Right atrium auricular region (tissue), 2 donors: Measurements from ENCODE around the gene CNDP2. TPM values are rescaled to one million over a fixed set of nuclear protein-coding genes. Genes with fewer than 3 reads are reported as not detected.

ENCODE experiments used
- DNase-seq: peaks from one replicate; pipeline ENCODE4 v3.0.0-alpha.2; 2019; ENCODE audit warnings: low spot score
- H3K27ac ChIP-seq, 2 donors: fragments of 200-600 bp; sonication (generic); 1 replicate in 1 of 2; 2 replicates in 1 of 2; pipeline ENCODE4 v1.5.1; 2016 to 2019
- H3K27me3 ChIP-seq, 2 donors: fragments of 200-600 bp; sonication (generic); one replicate each; pipeline versions ENCODE4 v1.5.1 to v1.6.0; 2017 to 2019
- H3K36me3 ChIP-seq: fragments of 200-600 bp; sonication (generic); one replicate; pipeline ENCODE4 v1.5.1; 2016
- H3K4me1 ChIP-seq, 2 donors: fragments of 200-600 bp; sonication (generic); one replicate each; pipeline versions ENCODE4 v1.5.1 to v1.6.0; 2017 to 2019
- H3K4me3 ChIP-seq, 2 donors: fragments of 200-600 bp; sonication (generic); 1 replicate in 1 of 2; 2 replicates in 1 of 2; pipeline ENCODE4 v1.5.1; 2017 to 2019; ENCODE audit warnings: mild to moderate bottlenecking in 1 of 2, moderate library complexity in 1 of 2
- H3K9me3 ChIP-seq, 2 donors: fragments of 200-600 bp; sonication (generic); one replicate each; pipeline ENCODE4 v1.5.1; 2019
- total RNA-seq, 2 donors: library from RNA; depleted of rRNA; stranded (reverse); fragments of >200 nt; gene quantifications; one replicate each; pipeline ENCODE4 v1.1.0, GENCODE V29; 2016
- TF ChIP-seq, protein P1 (sequence below), 2 donors: fragments of 200-600 bp; sonication (generic); IDR thresholded peaks; one replicate each; pipeline ENCODE4 v1.5.1; 2019; ENCODE audit warnings: antibody characterized with exemption in 2 of 2

CNDP2 gene
- total RNA-seq, 2 donors from 2014 or later, result 31.2 to 62.6 TPM

DNA sequence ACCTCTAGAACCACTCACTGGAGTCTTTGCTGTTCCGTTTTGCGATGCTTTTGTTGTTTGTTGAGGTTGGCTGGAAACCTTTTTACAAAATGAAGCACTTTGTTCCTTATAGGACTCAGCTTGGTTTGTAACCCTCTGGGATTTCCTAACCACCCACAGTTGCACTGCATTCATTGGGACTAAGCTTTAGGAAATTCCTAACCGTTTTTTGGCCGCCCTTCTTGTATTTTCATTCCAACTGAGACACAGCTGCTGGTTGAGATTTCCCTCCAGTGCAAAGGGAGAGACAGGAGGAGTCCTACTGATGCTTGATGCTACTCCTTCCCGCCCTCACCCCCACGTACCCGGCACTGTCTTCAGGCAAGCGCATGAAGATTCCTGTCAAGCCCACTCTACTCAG, 32.9 kb upstream of the CNDP2 start:
- no peak overlapping the region for H3K27ac ChIP-seq
- no peak overlapping the region for H3K4me3 ChIP-seq
- TF ChIP-seq, protein P1, sequence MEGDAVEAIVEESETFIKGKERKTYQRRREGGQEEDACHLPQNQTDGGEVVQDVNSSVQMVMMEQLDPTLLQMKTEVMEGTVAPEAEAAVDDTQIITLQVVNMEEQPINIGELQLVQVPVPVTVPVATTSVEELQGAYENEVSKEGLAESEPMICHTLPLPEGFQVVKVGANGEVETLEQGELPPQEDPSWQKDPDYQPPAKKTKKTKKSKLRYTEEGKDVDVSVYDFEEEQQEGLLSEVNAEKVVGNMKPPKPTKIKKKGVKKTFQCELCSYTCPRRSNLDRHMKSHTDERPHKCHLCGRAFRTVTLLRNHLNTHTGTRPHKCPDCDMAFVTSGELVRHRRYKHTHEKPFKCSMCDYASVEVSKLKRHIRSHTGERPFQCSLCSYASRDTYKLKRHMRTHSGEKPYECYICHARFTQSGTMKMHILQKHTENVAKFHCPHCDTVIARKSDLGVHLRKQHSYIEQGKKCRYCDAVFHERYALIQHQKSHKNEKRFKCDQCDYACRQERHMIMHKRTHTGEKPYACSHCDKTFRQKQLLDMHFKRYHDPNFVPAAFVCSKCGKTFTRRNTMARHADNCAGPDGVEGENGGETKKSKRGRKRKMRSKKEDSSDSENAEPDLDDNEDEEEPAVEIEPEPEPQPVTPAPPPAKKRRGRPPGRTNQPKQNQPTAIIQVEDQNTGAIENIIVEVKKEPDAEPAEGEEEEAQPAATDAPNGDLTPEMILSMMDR (IDR thresholded peaks at IDR 0.05), result no peak
- H3K27me3 ChIP-seq, result no peaks in the 10 kb centered on the region
- no peak for DNase-seq
- H3K9me3 ChIP-seq, result no peaks in the 10 kb centered on the region
- H3K4me1 ChIP-seq, result peaks cover 0 to 13% of the 10 kb centered on the region in 2 donors
- H3K36me3 ChIP-seq, result no peaks in the 10 kb centered on the region

DNA sequence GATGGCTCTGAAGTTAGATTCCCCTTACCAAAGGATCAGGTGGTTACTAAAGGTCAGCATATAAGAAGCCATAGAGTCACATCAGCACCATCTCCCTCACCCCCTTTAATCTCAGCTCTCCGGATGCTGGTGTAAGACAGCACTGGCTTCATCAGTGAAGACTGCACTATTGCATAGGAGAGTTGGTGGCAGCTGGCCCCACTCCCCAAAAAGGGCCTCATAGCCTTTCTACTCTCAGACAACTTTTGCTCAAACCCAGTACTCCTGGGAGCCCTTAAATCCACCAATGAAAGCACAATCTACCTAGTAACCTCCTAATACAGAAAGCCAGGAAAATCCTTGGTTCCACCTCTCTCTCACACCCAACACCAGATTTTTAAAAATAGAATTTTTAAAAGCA, 32.2 kb upstream of the CNDP2 start:
- no peaks in the 10 kb centered on the region for H3K27me3 ChIP-seq
- DNase-seq, result no peak
- TF ChIP-seq, protein P1 (IDR thresholded peaks at IDR 0.05), result no peak
- H3K4me3 ChIP-seq, result no peak overlapping the region
- H3K4me1 ChIP-seq, result peaks cover 0 to 6% of the 10 kb centered on the region in 2 donors
- no peaks in the 10 kb centered on the region for H3K36me3 ChIP-seq
- no peak overlapping the region for H3K27ac ChIP-seq
- H3K9me3 ChIP-seq, result no peaks in the 10 kb centered on the region

DNA sequence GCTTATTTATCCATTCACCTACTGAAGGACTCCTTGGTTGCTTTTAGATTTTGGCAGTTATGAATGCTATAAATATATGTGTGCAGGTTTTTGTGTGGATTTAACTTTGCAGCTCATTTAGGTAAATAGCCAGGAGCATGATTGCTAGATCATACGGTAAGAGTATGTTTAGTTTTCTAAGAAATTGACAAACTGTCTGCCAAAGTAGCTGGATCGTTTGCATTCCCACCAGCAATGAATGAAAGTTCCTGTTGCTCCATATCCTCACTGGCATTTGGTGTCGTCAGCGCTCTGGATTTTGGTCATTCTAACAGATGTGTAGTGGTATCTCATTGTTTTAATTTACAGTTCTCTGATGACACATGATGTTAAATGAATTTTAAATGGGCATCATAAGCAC, 30.4 kb upstream of the CNDP2 start:
- TF ChIP-seq, protein P1 (IDR thresholded peaks at IDR 0.05), result no peak
- Histone ChIP-seq H3K4me1 (no peaks in the 10 kb centered on the region), H3K27me3 (no peaks in the 10 kb centered on the region), H3K9me3 (peaks cover 0 to 3% of the 10 kb centered on the region in 2 donors), H3K36me3 (no peaks in the 10 kb centered on the region), H3K4me3 (no peak overlapping the region), H3K27ac (no peak overlapping the region)
- DNase-seq, result no peak

DNA sequence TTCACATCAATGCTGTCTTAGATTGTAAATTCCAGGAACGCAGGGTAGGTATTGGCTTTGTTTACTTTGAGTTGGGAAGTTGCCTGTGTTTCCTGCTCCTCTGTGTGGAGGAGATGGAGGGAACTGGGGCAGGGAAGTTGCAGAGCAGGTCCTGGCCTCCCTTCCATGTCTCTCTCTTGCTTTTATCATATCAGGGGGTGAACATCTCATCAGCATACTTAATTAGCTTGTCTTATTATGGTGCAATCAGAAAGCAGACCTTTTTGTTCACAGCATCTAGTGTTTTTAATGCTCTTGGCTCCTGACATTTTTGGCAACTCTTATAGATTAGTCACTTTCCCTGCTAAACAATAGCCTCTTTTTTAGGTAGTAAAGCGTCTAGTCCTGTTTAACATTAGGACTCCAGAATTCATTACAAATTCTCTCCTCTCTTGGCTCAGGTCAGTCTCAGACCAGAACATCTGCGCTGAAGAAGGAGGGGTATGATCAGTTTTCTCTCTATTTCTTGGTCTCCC, 27.6 kb upstream of the CNDP2 start:
- Histone ChIP-seq H3K27me3 (no peaks in the 10 kb centered on the region), H3K9me3 (peaks cover 0 to 3% of the 10 kb centered on the region in 2 donors), H3K4me1 (no peaks in the 10 kb centered on the region), H3K36me3 (no peaks in the 10 kb centered on the region), H3K4me3 (no peak overlapping the region), H3K27ac (no peak overlapping the region)
- TF ChIP-seq, protein P1 (IDR thresholded peaks at IDR 0.05), result no peak
- DNase-seq, result no peak

DNA sequence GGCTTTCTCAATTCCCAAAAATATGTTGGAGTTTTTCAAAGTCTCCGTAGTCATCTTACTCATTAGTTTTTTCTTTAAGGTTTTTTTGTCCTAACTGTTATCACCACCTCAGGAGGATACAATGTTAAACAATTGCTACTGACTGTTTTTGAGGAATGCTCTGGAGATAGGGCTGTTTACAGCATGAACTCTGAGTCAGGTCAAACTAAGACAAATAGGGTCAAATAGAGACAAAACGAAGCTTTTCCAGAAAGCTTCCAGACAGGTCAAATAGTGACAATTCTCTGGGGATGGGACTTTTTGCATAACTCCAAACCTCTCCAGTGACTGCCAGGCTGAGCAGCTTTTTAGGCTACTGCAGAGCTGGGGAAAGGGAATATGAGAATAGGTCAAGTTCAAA, 23.9 kb upstream of the CNDP2 start:
- TF ChIP-seq, protein P1 (IDR thresholded peaks at IDR 0.05), result no peak
- no peak overlapping the region for H3K27ac ChIP-seq
- no peaks in the 10 kb centered on the region for H3K27me3 ChIP-seq
- H3K36me3 ChIP-seq, result no peaks in the 10 kb centered on the region
- peaks cover 0 to 3% of the 10 kb centered on the region in 2 donors for H3K9me3 ChIP-seq
- DNase-seq, result no peak
- no peak overlapping the region for H3K4me3 ChIP-seq
- H3K4me1 ChIP-seq, result no peaks in the 10 kb centered on the region

DNA sequence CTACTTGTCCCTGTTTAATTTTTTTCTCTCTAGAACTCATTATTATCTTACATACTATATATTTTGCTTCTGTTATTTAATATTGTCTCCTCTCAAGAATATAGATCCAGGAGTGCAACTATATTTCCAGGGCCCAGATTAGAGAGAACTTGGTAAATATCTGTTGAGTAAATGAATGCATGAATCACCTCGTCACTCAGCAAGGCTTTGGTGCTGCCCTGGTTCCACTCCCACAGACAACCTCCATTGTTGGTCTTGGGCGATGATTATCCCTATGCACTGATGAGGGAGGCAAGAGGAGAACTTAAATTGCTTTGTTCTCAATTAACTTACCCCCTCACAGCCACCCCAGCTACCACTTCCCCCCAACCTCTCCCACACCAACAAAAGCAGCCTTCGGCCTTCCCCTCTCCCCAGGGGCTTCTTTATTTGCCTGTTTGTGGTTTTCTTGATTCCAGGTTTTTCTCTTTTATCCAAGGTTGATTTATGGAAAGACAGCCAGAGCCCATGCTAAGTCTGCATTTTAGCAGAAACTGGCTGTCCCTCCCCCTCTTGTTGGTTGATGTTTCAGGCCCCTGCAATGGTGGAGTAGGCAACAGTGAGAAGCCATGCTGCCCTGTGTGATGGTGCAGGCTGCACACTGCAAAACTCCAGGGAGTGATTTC, 22.1 kb upstream of the CNDP2 start:
- Histone ChIP-seq H3K4me1 (no peaks in the 10 kb centered on the region), H3K4me3 (no peak overlapping the region), H3K36me3 (no peaks in the 10 kb centered on the region), H3K27me3 (no peaks in the 10 kb centered on the region), H3K9me3 (peaks cover 0 to 3% of the 10 kb centered on the region in 2 donors), H3K27ac (no peak overlapping the region)
- DNase-seq, result no peak
- TF ChIP-seq, protein P1 (IDR thresholded peaks at IDR 0.05), result no peak
